ENCODE data around the gene MBIP.

The MBIP gene

DNA sequence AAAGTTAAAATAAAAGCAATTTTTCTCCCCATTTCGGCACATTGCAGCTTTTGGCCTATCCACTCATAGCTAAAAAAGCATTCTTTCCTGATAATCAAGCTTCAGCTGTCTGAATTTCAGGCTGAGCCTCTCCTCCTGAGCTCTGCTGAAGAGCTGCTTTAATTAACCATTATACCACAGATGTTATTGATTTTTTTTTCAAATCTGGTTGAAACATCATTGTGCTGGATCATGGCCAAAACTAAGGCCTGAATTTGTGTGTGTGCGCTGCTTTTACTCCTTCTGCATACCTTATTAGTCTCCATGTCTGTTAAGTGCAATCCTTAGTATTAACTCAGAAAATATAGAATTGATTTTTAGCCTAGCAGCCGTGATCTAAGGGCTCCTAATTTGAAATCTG, 52.3 kb downstream of the MBIP start:
- no peak for DNase-seq (ENCODE audit: low read depth in 2 of 2, low spot score in 1 of 2)

DNA sequence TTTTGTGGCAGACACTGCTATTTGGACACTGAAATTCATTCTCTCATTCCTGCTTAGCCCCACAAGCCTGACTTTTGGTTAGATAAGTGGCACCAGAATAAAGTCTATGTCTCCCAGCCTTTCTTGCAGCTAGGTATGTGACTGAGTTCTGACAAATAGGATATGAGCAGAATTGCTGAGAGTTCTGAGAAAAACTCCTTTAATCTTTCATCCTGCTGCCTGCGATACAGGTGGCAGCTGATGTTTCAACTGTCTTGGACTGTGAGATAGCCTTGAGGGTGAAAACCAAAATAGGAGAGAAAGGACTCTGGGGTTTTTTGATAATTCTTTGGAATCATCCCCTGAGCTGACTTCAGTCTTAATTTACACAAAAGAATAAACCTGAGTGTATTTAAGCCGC, 55.8 kb downstream of the MBIP start:
- no peak for DNase-seq (ENCODE audit: low read depth in 2 of 2, low spot score in 1 of 2)

DNA sequence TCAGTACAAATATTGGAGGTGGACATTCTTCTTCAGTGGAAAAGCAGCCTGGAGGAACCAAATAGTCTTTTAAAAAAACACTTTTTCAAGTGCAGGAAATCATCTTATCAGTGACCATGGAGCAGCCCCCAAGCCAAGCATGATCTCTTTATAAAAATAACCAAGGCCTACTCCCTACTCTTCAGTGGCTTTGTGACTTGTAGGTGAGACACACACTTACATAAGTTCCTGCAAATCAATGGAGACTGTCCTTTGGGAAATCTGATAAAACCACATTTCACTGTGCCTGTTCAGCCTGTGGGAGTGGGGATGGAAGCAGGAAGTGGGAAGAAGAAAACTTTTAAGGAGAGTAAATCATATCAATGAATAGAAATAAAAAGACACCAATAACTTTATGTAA, 56.3 kb downstream of the MBIP start:
- no peak for DNase-seq (ENCODE audit: low read depth in 2 of 2, low spot score in 1 of 2)

DNA sequence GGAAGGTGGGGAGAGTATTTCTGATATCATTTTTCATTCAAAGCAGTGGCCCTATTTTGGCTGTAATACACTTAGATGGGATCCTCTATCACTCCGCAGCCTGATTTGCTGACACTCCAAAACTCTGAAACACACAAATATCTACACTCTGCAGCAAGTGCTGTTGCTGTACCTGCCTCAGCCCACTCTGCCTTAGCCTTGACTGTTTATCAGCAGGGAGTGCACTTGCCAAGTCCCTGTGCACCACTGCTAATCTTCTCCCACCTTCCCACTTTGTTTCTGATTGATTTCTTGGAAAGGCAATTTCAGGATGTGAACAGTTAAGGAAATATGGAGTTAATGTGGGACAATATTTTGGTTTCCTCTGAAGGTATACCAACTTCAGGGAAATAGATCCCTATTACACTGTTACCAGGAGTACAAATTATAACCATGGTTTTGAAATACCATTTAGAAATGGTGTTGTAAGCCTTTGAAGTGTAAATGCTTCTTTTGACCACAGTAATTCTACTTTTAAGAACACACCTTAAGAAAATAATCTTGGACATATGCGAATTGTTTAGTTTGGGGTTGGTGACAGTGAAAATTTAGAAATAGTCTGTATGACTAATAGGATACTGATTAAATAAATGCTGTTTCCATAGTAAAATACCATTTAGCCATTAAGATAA, 59.3 kb downstream of the MBIP start:
- no peak for DNase-seq (ENCODE audit: low read depth in 2 of 2, low spot score in 1 of 2)

DNA sequence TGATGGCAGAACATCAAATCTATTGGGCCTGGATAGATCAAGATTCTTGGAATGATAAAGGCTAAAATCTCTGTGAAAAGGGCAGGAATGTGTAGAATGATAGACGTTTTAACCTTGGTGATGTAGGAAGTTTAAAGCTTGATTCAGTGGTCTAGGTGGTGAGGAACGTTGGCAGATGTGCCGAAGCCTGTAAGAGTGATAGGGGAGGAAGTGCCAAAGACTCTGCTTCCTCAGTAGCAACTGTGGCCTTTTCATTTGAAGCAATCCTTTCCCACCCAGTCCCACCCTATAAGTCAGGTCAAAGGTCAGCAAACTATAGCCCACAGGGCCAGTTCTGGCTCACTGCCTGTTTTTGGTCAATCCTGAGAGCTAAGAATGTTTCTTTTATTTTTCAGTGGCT, 62.2 kb downstream of the MBIP start:
- DNase-seq (ENCODE audit: low read depth in 2 of 2, low spot score in 1 of 2): no peak

DNA sequence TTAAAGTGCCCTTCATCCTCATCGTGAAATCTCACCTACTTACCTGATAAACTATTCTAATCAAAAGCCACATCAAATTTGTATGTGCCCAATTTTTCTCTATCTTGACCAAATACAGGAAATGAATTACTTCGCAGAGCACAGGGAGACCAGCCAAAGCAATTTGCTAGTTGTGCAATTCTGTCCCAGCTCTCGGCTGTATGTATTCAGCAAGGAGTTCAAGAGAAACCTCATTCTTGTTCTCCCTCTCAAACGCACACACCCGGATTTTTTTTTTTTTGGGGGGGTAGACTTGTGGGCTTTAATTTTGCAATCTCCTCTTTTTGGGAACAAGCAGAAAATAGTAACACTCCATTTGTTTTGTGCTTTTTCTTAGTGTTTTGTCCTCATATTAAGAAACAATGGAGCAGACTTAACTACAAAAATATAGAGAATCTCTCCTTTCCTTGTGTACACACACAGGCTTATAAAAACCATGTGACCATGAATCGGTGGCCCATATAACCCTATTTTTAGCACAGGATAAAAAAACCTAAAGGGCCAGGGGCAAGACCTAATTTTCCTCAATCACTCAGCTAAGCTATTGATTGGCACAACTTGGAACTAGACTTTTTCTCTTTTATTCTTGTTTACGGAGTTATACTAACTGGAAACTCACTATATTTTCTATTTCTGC, 64.2 kb downstream of the MBIP start:
- no peak for DNase-seq (ENCODE audit: low read depth in 2 of 2, low spot score in 1 of 2)

DNA sequence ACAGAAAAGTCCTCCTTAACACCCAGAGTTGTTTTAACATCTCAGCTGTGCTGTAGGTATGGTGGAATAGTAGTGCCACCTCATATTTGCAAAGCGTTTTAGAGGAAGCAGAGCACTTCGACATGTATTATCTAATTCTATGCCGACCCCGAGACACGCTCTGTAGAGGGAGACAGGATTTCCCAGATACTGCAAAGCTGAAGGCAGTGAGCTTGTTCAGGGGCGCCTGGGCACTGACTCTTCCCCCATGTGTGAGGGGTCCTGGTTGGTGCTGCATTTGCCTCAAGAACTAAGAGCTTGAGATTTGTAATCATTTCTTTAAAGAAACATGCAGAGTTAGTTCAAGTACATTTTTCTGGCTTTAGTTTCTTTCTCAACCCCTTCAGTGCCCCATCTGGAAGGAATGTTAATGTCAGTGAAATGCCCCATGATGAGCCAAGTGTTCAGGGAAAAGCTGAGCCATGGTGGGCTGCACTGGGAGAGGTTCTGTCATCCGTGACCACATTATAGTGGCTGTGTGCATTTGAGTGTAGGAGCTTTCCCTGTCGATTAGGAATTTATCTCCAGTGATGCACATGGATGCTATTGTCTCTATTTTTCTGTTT, 66.3 kb downstream of the MBIP start:
- no peak for DNase-seq (ENCODE audit: low read depth in 2 of 2, low spot score in 1 of 2)
